HG02678 (cell line): Measurements from ENCODE around the gene GMEB2.
A peak's percentile ranks its signal among the peaks of the same experiment; 100 is the strongest.
"Not testable (repeated sequence)": the region's sequence is repeated elsewhere in the genome, so short reads cannot be mapped to it uniquely, and the experiment has no call there.

ENCODE experiments used
- ATAC-seq: cut with Tn5 transposase; IDR thresholded peaks from one replicate; pipeline ENCODE4 v1.9.1; 2021; ENCODE audit warnings: mild to moderate bottlenecking, moderate library complexity; ENCODE audit not compliant: unreplicated experiment

GMEB2 gene

GRCh38 chr20:63561624-63562396 lies 65.1 kb downstream of the GMEB2 start:
- ATAC-seq = no peak

- ATAC-seq = no peak
Measured at GRCh38 chr20:63560856-63561609, 65.9 kb downstream of the GMEB2 start.

GRCh38 chr20:63560333-63560805 lies 66.5 kb downstream of the GMEB2 start:
- ATAC-seq = no peak

- not testable (repeated sequence) for ATAC-seq
Measured at GRCh38 chr20:63559485-63560332, 67.2 kb downstream of the GMEB2 start.

GRCh38 chr20:63558804-63559484 lies 68.0 kb downstream of the GMEB2 start:
- ATAC-seq = no peak

- no peak for ATAC-seq
Measured at GRCh38 chr20:63557481-63557891, 69.4 kb downstream of the GMEB2 start.

GRCh38 chr20:63556873-63557478 lies 69.9 kb downstream of the GMEB2 start:
- no peak for ATAC-seq

- ATAC-seq = no peak
Measured at GRCh38 chr20:63555661-63556381, 71.1 kb downstream of the GMEB2 start.

GRCh38 chr20:63554361-63555278 lies 72.3 kb downstream of the GMEB2 start:
- no peak for ATAC-seq

GRCh38 chr20:63553933-63554290 lies 73.0 kb downstream of the GMEB2 start, which contains the start of gene FNDC11:
TSS of gene FNDC11 (plus strand) at chr20:63554159. CDS start at chr20:63555664, 1,505 bp downstream.
- ATAC-seq = peak; percentile 27

GRCh38 chr20:63553251-63553932 lies 73.5 kb downstream of the GMEB2 start:
- ATAC-seq = peak; percentile 42

- ATAC-seq = peak; percentile 29
Measured at GRCh38 chr20:63552481-63553249, 74.2 kb downstream of the GMEB2 start.

- ATAC-seq = no peak
Measured at GRCh38 chr20:63551068-63551467, 75.8 kb downstream of the GMEB2 start.

- no peak for ATAC-seq
Measured at GRCh38 chr20:63549679-63550282, 77.1 kb downstream of the GMEB2 start.

- no peak for ATAC-seq
Measured at GRCh38 chr20:63549019-63549418, 77.9 kb downstream of the GMEB2 start.

- no peak for ATAC-seq
Measured at GRCh38 chr20:63548542-63548941, 78.4 kb downstream of the GMEB2 start.
